Testis (tissue), 2 donors: ENCODE data around the gene SDK2.

Experiments used
- CTCF ChIP-seq, 3 experiments: fragments of 450-650 bp in 2 of 3; fragments of 200-600 bp in 1 of 3; sonication (generic) in 1 of 3; IDR thresholded peaks; one replicate each; pipeline ENCODE4 v1.5.1; 2016 to 2019; ENCODE audit warnings: antibody characterized with exemption in 3 of 3, mild to moderate bottlenecking in 2 of 3, moderate library complexity in 1 of 3
- POLR2A ChIP-seq: fragments of 450-650 bp; IDR thresholded peaks from one replicate; pipeline ENCODE4 v1.6.1; 2017; ENCODE audit warnings: antibody characterized with exemption, mild to moderate bottlenecking, moderate library complexity

GRCh38 chr17:73593249-73593965, 50.8 kb downstream of the SDK2 start:
- TF ChIP-seq CTCF (IDR thresholded peaks at IDR 0.05) (no peak), POLR2A (no peak)
